Measurements from ENCODE around the gene PCNX3. TPM values are rescaled to one million over a fixed set of nuclear protein-coding genes. Genes with fewer than 3 reads are reported as not detected.

The PCNX3 gene
- total and polyA plus RNA-seq, 7 donors: 6.5 to 15.5 (median 9.8) TPM

DNA sequence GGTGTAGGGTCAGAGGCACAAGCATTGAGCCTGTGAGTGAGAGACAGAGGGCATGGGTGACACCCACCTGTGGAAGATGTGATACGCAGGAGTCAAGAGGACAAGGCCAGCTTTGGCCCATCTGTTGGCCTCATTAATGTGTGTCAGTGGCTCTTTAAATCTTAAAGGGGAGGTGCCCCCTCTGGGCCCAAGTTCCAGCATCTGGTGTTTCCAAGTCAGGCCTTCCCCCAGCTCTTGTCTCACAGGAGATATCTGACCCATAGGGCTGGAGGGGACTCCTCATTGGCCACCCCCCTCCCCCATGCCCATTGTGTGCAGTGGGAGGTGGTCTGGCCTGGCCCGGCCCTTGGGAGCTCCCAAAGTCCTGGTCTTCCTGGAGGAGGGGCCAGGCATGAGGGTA lies 28.9 kb upstream of the PCNX3 start:
- TF ChIP-seq, protein P1, sequence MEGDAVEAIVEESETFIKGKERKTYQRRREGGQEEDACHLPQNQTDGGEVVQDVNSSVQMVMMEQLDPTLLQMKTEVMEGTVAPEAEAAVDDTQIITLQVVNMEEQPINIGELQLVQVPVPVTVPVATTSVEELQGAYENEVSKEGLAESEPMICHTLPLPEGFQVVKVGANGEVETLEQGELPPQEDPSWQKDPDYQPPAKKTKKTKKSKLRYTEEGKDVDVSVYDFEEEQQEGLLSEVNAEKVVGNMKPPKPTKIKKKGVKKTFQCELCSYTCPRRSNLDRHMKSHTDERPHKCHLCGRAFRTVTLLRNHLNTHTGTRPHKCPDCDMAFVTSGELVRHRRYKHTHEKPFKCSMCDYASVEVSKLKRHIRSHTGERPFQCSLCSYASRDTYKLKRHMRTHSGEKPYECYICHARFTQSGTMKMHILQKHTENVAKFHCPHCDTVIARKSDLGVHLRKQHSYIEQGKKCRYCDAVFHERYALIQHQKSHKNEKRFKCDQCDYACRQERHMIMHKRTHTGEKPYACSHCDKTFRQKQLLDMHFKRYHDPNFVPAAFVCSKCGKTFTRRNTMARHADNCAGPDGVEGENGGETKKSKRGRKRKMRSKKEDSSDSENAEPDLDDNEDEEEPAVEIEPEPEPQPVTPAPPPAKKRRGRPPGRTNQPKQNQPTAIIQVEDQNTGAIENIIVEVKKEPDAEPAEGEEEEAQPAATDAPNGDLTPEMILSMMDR (IDR thresholded peaks at IDR 0.05): no peak
- Histone ChIP-seq H3K4me3 (peak overlapping the region; percentile 48), H3K4me1 (peaks cover 69% of the 10 kb centered on the region), H3K36me3 (ENCODE audit: insufficient read depth in 1 of 2, low read depth in 1 of 2) (peaks cover 4 to 76% of the 10 kb centered on the region in 2 donors), H3K9me3 (no peaks in the 10 kb centered on the region), H3K27ac (peak overlapping the region; percentile 91), H3K27me3 (ENCODE audit: insufficient read depth in 3 of 3, low read length in 2 of 3) (no peaks in the 10 kb centered on the region)
- intact Hi-C loops (cut with DNase I): no loop called here
- ATAC-seq (peak; percentile 34 to 58 (median 38)), DNase-seq (peak in 1 of 2 donors; percentile 77)
- WGBS, 3 donors: 19 to 23% (median 20%) methylated on average over 2 of the region's 2 CpGs

DNA sequence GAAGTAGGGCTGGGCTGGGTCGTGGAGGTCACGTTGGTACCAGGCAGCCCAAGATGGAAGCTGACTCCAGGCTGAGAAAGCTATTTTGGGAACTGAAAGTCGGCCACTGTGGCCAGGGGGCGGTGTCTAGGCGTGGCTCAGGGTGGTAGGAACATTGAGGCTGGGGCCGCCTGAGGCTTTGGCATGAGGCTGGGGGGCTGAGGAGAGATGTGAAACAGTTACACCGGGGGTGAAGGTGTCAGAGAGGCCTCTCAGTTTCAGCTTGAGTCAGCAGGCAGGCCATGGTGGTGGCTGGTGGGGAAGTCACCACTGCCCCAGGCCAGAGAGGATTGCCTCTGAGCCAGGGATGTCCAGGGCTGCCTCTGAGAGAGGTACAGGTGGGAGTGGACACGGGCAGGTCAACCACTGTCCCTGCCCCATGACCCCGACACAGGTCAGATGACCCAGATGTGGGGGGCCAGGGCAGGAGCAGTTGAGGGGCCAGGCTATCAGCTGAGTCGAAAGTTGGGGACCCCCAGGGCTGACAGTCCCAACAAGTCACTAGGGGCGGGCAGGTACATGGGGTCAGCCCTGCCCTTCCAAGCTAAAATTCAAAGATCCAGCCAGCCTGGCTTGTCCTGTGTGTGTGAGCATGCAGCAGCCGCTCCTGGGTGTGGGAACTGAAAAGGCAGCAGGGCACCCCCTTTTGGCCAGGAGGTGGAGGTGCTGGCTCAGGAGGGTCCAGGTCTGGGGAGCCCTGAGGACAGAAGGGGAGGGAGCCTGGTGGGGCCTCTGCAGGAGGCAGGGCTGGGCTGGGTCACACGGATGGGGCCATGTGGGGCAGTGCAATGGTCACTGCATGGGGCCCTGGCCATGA lies 27.1 kb upstream of the PCNX3 start:
- ATAC-seq (peak; percentile 72 to 79 (median 77)), DNase-seq (peak; percentile 75 to 91)
- H3K4me1 ChIP-seq: peaks cover 75% of the 10 kb centered on the region
- intact Hi-C loops (cut with DNase I): no loop called here
- H3K4me3 ChIP-seq: peak overlapping the region; percentile 48
- TF ChIP-seq, protein P1 (IDR thresholded peaks at IDR 0.05): peak; percentile 45
- H3K36me3 ChIP-seq (ENCODE audit: insufficient read depth in 1 of 2, low read depth in 1 of 2): peaks cover 2 to 76% of the 10 kb centered on the region in 2 donors
- peak overlapping the region; percentile 91 for H3K27ac ChIP-seq
- 27 to 43% (median 38%) methylated on average over 13 of the region's 13 CpGs for WGBS, 3 donors
- H3K27me3 ChIP-seq (ENCODE audit: insufficient read depth in 3 of 3, low read length in 2 of 3): no peaks in the 10 kb centered on the region
- no peaks in the 10 kb centered on the region for H3K9me3 ChIP-seq

DNA sequence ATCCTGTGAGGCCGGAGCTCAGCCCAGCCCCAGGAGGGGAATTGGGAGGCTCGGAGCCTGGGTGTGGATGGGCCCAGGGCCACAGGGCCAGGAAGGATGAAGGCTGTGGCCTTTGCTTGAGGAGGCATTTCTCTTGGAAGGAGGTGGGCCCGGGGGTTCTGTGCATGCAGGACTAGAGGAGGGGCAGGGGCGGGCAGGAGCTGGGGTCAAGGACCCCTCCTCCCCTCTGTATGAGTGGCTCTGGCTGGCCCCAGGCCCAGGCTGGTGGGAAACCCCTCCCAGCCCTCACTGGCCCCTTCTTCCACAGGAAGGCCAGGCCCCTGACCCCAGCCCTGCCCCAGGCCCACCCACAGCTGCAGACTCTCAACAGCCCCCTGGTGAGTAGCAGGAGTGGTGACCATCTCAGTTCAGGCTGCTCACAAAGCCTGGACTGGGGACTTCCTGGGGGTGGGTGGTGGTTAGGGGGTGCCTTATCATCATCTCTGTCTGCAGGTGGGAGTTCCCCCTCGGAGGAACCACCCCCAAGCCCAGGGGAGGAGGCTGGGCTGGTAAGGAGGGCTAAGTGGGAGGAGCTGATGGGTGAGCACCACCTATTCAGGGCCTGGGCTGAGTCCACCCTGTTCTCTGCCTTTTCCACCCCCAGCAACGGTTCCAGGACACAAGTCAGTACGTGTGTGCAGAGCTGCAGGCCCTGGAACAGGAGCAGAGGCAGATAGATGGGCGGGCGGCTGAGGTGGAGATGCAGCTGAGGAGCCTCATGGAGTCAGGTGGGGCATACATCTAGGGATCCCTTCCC lies 25.9 kb upstream of the PCNX3 start:
- Histone ChIP-seq H3K36me3 (ENCODE audit: insufficient read depth in 1 of 2, low read depth in 1 of 2) (peaks cover 2 to 70% of the 10 kb centered on the region in 2 donors), H3K4me3 (no peak overlapping the region), H3K4me1 (peaks cover 78% of the 10 kb centered on the region), H3K27ac (peak overlapping the region; percentile 91), H3K9me3 (no peaks in the 10 kb centered on the region), H3K27me3 (ENCODE audit: insufficient read depth in 3 of 3, low read length in 2 of 3) (no peaks in the 10 kb centered on the region)
- WGBS, 3 donors: 55 to 63% (median 63%) methylated on average over 8 to 9 of the region's 9 CpGs
- TF ChIP-seq, protein P1 (IDR thresholded peaks at IDR 0.05): no peak
- intact Hi-C loops (cut with DNase I): no loop called here
- ATAC-seq: no peak
- no peak for DNase-seq

DNA sequence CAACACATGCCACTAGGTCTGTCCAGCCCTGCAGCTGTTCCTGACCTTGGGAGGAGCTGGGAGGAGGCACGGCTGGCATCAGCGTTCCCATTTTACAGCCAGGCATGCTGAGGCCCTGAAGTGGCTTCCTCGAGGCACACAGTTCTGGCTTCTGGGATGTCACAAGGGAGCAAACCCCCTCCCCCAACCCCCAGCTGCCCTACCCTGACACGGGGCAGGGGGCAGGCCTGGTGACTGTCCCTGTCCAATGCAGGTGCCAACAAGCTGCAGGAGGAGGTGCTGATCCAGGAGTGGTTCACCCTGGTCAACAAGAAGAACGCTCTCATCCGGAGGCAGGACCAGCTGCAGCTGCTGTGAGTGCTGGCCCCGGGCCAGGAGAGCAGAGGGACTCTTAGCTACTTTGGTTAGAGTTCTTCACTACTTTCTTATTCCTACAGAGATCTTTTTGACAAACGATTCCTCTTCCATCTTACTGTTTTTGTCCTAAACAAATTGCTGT lies 25.3 kb upstream of the PCNX3 start:
- Histone ChIP-seq H3K36me3 (ENCODE audit: insufficient read depth in 1 of 2, low read depth in 1 of 2) (peaks cover 2 to 64% of the 10 kb centered on the region in 2 donors), H3K9me3 (no peaks in the 10 kb centered on the region), H3K27me3 (ENCODE audit: insufficient read depth in 3 of 3, low read length in 2 of 3) (no peaks in the 10 kb centered on the region), H3K27ac (peak overlapping the region; percentile 91), H3K4me1 (peaks cover 82% of the 10 kb centered on the region), H3K4me3 (no peak overlapping the region)
- DNase-seq (peak in 1 of 2 donors; percentile 85), ATAC-seq (peak in 1 of 4 donors; percentile 2)
- intact Hi-C loops (cut with DNase I): no loop called here
- TF ChIP-seq, protein P1 (IDR thresholded peaks at IDR 0.05): no peak
- 20 to 35% (median 23%) methylated on average over 8 of the region's 8 CpGs for WGBS, 3 donors

All from psoas muscle (tissue), 8 donors.